ENCODE results near the gene SAXO2.
"Not testable (repeated sequence)": the region's sequence is repeated elsewhere in the genome, so short reads cannot be mapped to it uniquely, and the experiment has no call there.

SAXO2 gene

GRCh38 chr15:82333603-82334553, 71.3 kb downstream of the SAXO2 start:
- not testable (repeated sequence) for DNase-seq (ENCODE audit: low read depth, low spot score)

Data from smooth muscle cell of the brain vasculature (primary cell).